AG09319 (cell line): ENCODE measurements around the gene RYR2.
"Not testable (repeated sequence)": the region's sequence is repeated elsewhere in the genome, so short reads cannot be mapped to it uniquely, and the experiment has no call there.

Source experiments
- DNase-seq: peaks from one replicate; pipeline ENCODE4 v3.0.0-alpha.2; 2010; ENCODE audit warnings: low read depth; ENCODE audit errors: extremely low read depth
- TF ChIP-seq, protein P1 (sequence below): IDR thresholded peaks from 2 replicates; pipeline ENCODE4 v1.5.1; 2011; ENCODE audit warnings: low read depth, mild to moderate bottlenecking, inconsistent platforms, low read length, moderate library complexity

The RYR2 gene

DNA sequence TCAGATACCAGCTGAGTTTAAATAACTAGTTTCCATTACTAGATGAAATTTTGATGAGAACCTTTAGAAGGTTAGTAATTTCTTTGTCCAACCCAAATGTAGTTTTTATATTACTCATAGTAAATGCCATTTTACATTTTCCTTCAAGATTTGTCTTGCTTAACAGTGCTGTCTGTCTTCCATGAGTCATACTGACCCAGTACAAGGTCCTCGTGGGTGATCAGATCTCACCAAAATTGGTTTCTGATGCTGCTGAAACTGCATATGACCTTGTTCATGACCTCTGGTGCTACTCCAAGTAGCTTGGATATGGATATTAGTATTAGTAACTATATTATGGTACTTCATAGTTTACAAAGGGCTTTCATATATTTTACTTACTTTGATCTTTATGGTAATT lies 207.1 kb downstream of the RYR2 start:
- TF ChIP-seq, protein P1, sequence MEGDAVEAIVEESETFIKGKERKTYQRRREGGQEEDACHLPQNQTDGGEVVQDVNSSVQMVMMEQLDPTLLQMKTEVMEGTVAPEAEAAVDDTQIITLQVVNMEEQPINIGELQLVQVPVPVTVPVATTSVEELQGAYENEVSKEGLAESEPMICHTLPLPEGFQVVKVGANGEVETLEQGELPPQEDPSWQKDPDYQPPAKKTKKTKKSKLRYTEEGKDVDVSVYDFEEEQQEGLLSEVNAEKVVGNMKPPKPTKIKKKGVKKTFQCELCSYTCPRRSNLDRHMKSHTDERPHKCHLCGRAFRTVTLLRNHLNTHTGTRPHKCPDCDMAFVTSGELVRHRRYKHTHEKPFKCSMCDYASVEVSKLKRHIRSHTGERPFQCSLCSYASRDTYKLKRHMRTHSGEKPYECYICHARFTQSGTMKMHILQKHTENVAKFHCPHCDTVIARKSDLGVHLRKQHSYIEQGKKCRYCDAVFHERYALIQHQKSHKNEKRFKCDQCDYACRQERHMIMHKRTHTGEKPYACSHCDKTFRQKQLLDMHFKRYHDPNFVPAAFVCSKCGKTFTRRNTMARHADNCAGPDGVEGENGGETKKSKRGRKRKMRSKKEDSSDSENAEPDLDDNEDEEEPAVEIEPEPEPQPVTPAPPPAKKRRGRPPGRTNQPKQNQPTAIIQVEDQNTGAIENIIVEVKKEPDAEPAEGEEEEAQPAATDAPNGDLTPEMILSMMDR, result no peak
- DNase-seq, result no peak

DNA sequence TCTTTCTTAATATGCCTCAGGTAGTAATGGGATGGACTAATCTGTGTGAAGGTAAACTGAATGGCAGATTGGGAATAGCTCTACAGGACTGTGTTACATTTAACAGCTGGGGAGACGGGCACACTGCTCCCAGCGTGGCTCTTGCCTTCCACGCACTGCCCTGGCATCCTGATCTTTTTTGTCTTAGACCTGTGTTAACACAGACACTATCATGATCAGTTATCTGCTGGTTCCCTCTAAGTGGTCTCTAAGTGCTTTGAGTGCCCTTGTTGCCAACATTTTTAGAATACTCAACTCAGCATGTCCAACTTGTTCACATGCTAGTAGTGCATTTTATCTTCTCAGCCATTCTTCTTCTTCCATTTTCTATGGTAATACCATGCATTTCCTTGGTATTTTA lies 208.1 kb downstream of the RYR2 start:
- DNase-seq, result no peak
- TF ChIP-seq, protein P1, result no peak

DNA sequence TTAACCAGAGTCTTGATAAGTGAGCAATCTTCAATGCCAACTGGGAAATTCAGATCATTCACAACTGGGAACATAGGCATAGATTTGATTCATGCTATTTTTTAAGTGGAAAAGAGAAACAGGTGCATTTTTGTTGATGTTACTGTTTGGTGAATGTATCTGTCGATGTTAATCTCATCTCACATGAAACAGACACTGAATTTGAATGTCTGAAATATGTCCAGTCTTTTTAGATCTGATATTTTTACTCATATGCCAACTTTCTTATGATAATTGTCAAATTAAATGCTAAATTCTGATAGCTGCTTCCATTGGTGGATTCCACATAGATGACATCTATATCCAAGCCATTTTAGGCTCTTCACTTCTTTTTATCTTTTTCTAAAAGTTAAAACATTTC lies 213.1 kb downstream of the RYR2 start:
- TF ChIP-seq, protein P1, result no peak
- DNase-seq, result no peak

DNA sequence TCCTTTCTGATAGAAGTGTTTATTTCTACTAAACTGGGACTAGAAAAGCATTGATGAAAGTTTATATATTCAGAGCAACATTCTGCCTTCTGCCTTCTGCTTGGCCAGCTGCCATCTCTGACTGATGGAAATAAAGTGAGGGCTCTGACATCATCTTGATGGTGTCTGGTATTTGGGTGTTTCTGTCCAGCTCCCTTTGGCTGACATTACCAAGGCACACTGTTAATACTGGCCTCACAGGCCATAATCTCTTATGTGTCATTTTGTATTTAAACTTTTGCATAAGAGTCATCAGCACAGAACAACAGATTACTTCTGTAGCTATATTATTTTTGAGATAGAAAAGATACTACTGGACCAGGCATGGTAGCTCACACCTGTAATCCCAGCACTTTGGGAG lies 216.9 kb downstream of the RYR2 start:
- TF ChIP-seq, protein P1, result no peak
- no peak for DNase-seq

DNA sequence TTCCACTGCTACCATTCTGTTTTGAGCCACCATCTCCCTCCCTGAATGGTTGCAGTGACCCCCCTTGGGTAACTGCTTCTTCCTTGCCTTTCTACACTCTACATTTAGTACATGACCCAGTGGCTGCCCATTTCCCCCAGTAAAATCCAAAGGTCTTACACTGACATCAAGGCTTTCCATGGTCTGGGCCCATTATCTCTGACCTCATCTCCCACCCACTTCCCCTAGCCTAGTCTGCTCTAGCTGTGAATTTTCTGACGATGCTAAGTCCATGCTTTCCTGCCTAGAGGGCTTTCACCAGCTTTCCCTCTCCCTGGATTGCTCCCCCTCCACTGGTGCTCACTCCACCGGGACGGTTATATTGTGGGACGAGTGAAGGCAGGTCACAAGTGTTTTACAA lies 219.2 kb downstream of the RYR2 start:
- TF ChIP-seq, protein P1, result no peak

DNA sequence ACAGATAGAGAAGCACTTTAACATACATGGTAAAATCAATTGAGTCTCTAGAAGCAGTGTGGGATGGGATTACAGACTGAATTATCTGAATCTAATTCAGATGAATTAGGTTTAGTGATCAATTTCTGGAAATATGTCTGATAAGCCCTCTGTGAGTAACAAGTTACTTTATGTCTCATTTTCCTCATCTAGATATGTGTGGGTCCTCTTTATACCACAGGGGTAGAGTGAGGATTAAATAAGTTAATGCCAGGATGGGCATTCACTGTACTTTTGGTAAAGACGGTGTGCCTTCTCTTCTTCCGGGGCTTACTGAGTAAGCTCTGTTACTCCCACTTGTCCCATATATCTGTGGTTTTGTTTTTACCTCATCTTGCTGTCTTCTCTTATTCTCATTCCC lies 225.8 kb downstream of the RYR2 start:
- DNase-seq, result no peak
- TF ChIP-seq, protein P1, result no peak

More for the DNA sequence above, 219.2 kb downstream of the RYR2 start:
- DNase-seq, result no peak

DNA sequence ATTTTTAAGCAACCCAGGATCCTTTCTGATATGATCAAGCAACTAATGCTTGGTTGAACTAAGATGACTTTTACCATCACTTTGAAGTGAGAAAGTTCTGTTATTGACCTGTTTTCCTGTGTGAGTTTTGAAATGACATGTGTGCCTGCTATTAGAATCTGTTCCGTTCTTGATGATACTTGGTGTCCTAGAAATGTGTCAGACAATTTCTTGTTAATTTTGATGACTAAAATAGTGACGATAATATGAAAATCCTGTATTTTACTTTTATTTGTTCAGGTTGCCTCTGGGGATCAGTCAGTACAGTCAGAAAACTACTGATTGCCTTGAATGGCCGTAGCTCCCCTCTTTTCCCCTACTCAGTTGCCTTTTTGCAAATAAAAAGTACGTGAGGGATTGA lies 228.0 kb downstream of the RYR2 start:
- TF ChIP-seq, protein P1, result no peak
- DNase-seq, result no peak

DNA sequence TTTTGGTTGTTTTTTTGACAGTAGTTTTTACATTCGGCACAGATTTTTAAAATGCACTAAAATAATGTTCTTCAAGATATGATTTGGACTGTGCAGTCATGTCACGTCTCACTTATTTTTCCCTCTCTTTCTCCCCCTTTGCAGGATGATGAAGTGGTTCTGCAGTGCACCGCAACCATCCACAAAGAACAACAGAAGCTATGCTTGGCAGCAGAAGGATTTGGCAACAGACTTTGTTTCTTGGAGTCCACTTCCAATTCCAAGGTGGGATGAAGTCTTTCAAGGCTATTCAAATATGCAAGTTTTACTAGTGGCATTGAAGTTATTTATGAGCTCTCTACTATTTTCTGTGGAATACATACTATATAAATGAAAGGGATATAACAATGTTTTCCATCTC lies 228.4 kb downstream of the RYR2 start:
- DNase-seq, result no peak
- TF ChIP-seq, protein P1, result no peak

DNA sequence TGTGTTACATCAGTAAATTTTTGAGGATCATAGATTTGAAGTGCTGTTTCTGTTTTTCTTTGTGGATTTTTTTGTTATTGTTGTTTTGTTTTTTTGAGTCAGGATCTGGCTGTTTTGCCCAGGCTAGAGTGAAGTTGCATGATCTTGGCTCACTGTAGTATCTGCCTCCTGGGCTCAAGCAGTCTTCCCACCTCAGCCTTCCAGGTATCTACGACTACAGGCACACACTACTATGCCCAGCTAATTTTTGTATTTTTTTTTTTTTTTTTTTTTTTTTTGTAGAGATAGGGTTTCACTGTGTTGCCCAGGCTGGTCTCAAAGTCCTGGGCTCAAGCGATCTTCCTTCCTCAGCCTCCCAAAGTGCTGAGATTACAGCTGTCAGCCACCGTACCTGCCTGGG lies 236.0 kb downstream of the RYR2 start:
- DNase-seq, result not testable (repeated sequence)
